Stimulated activated CD4-positive, alpha-beta T cell treated with anti-CD3 and anti-CD28 coated beads, Interleukin-12 subunit alpha, Interleukin-12 subunit beta, amount 100 ng/mL, for 4 hours (primary cell): ENCODE data around the gene CCDC182.

Experiments used
- DNase-seq: peaks from one replicate; pipeline ENCODE4 v3.0.0-alpha.2; 2020

CCDC182 gene

GRCh38 chr17:57745242-57745641 is at the start of gene CCDC182:
CCDC182 (minus strand) TSS chr17:57745299; CDS start chr17:57745272, 27 bp downstream.
- no peak for DNase-seq

GRCh38 chr17:57794841-57795240 is 49.7 kb upstream of the CCDC182 start:
- no peak for DNase-seq

GRCh38 chr17:57788725-57789124 is 43.6 kb upstream of the CCDC182 start:
- no peak for DNase-seq

- no peak for DNase-seq
These were observed 39.9 kb upstream of the CCDC182 start for GRCh38 chr17:57785022-57785421.

GRCh38 chr17:57784226-57784895 is 39.3 kb upstream of the CCDC182 start:
- no peak for DNase-seq

GRCh38 chr17:57783338-57783742 is 38.2 kb upstream of the CCDC182 start:
- DNase-seq, result peak; percentile 70

GRCh38 chr17:57782647-57783337 is 37.7 kb upstream of the CCDC182 start:
- no peak for DNase-seq

GRCh38 chr17:57782062-57782490 is 37.0 kb upstream of the CCDC182 start:
- no peak for DNase-seq

- no peak for DNase-seq
These were observed 36.4 kb upstream of the CCDC182 start for GRCh38 chr17:57781386-57782061.

GRCh38 chr17:57779706-57780105 is 34.6 kb upstream of the CCDC182 start:
- DNase-seq, result no peak

GRCh38 chr17:57778306-57778705 is 33.2 kb upstream of the CCDC182 start:
- DNase-seq, result no peak

- no peak for DNase-seq
These were observed 31.3 kb upstream of the CCDC182 start for GRCh38 chr17:57776366-57776765.

GRCh38 chr17:57774872-57775271 is 29.8 kb upstream of the CCDC182 start:
- no peak for DNase-seq

GRCh38 chr17:57773557-57773956 is 28.5 kb upstream of the CCDC182 start:
- DNase-seq, result no peak

- no peak for DNase-seq
These were observed 27.7 kb upstream of the CCDC182 start for GRCh38 chr17:57772774-57773173.

- no peak for DNase-seq
These were observed 22.5 kb upstream of the CCDC182 start for GRCh38 chr17:57767561-57767960.

GRCh38 chr17:57766318-57766943 is 21.3 kb upstream of the CCDC182 start:
- DNase-seq, result no peak

- no peak for DNase-seq
These were observed 17.6 kb upstream of the CCDC182 start for GRCh38 chr17:57762452-57763395.

- DNase-seq, result no peak
These were observed 16.8 kb upstream of the CCDC182 start for GRCh38 chr17:57761887-57762286.

- no peak for DNase-seq
These were observed 14.9 kb upstream of the CCDC182 start for GRCh38 chr17:57760046-57760445.

GRCh38 chr17:57758654-57759053 is 13.6 kb upstream of the CCDC182 start:
- DNase-seq, result no peak

GRCh38 chr17:57757735-57758134 is 12.6 kb upstream of the CCDC182 start:
- DNase-seq, result no peak
